ENCODE data around the gene ARHGEF12.

The ARHGEF12 gene

DNA sequence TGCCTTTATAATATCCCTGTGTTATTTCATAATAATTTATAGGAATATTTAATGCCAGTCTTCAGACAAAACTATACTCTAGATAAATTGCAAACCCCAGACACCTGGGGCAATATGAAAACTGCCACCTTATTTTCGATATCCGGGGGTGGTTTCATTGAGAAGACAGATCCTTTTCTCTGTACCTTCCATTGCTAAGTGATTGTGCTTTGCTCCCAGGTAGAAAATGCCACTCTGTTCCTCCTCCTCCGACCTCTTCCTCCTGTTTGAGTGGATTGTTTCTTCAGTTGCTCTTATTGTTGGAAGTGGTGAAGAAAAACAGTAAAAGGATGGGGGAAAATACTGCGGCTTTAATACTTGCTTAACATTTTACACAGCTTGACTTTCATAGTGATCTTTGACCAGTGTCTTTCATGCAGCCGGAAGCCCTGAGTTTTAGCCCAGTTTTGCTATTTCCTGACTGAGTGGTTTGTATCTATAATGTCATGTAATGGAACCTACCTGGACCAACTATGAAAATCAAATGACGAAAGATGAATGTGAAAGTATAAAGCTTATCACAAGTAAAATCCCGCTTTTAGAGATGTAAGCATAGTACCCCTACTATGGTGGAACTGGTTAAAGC is 169.7 kb downstream of the ARHGEF12 start:
- DNase-seq: no peak

DNA sequence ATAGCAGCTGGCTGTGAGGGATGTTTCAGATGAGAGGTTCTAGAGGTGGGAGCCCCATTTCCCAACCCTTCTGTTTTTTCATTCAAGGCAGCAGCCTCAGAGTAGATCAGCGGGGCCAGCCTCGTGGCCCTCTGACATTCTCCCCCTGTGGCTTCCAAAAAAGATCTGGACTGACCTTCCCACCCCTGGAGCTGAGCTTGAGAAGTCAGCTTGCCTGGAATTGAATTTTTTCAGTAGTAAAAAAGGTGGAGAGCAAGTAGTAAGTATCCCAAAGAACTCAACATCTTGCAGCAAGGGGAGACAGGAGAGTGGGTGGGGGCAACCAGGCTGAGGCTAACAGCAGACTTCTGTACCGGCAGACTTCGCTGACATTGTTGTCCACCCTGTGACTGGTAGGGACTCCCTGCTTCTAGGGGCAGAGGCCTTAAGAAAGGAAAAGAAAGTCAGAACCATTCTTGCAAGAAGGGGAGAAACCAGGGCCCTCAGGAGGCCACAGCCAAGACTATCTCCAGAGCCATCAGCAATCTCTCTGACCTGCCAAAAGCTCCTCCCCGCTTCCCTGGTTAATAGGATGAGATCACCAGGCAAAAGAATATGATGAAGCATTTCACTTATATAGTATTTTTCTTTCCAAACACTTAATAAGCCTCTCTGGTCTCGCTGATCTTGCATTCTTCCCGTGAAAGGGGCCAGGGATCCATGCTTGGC is 173.3 kb downstream of the ARHGEF12 start:
- no peak for DNase-seq

- no peak for DNase-seq
Observed at GRCh38 chr11:120510406-120511115, 174.3 kb downstream of the ARHGEF12 start.

GRCh38 chr11:120511116-120511819 is 175.1 kb downstream of the ARHGEF12 start, which contains the start of gene GRIK4:
GRIK4 (plus strand) TSS chr11:120511748; CDS start chr11:120660319, 148,571 bp downstream.
- peak; percentile 54 for DNase-seq

- DNase-seq: no peak
Observed at GRCh38 chr11:120511820-120512738, 175.9 kb downstream of the ARHGEF12 start.

DNA sequence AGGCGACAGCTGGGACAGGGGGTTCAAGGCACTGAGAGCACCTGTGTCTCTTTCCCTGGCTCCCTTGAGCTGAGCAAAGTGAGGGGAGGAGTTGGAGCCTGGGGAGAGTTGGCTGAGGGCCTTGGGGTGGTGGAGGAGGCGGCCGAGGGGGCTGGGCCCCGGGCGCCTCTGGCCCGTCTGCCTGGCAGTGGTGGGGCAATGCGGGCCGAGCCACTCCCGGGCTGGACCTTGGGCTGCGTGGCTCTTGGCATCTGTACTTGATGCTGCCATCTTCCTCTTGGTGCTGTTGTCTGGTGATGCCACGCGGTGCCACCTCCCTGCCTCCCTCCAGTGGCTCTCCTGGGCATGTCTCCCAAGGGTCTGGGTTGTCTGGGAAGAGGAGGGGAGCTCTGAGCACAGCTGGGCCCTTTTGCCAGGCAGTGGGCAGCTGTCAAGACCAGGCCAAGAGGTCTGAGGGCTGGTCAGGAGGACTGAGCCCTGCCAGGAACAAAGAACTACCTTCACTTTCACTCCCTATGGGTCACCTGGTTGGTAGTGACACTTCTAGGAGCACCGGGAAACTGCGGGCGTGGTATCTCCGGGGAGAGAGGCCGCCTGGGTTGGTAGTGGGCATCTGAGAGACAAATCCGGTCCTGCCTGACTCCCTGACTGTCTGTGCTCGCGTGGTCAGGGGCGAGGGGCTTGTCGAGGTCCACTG is 176.7 kb downstream of the ARHGEF12 start:
- DNase-seq: no peak

DNA sequence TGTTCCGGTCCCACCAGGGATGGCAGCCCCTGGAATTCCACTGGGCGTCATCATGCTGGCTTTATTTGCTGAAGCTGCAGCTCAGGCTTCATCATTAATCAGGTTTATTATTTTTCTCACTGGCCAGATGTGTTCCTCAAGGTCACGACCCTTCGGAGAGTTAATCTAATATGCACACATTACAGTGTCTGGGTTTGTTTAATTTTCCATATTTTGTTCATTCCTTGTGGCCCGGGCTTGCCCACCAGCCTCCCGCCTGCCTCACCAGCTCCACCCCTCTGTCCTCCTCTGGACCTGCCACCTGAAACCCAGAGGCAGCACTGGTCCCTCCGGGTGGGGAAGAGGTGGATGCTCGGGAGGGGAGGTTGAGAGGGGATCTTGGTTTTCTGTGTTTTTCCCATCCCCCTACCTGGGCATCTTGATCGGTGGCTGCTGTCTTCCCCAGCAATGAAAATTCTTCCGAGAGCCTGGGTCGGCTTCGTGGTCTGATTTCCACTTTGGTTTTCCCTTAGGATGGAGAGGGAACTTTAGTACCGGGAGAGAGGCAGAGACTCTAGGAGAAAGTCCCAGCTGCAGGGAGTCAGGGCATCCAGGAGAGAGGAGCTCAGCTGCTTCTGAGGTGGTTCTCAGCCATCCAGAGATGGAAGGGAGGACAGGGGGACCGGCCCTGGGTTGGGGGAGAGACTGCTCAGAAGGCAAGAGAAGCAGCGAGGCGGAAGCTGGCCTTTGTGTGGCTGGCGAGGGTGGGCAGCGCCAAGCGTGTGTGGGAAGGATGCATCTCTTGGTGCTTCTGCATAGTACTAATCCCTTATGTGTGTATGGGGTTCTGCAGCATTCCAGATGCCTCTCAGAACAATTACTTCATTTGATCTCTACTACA is 177.5 kb downstream of the ARHGEF12 start:
- DNase-seq: no peak

DNA sequence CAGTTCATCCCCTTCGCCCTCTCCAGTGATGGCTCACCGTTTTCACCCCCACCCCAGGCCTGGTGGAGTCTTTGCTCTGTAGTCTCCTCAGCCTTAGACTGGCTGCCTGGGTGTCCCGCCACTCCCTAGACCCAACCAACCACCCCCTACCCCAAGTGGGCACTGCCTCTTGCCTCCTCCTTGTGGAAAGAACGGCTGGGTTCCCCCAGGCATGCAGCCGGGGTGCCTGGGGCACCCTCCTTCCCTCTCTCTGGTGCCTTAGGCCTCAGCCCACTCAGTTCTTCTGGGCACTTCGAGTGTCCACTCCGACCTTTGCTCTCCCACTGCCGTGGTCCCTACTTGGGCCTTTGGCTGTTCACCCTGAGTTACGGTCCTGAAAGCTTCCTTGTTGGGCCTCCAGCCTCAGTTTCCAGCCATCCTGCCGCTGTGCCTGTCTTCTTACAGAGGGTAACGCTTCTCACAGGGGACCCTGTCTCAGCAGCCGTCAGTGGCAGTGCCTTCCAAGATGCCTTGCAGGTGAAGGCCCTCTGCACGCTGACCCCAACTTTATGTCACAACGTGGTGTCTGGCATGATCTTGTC is 178.4 kb downstream of the ARHGEF12 start:
- no peak for DNase-seq

GRCh38 chr11:120515186-120515723 is 179.0 kb downstream of the ARHGEF12 start:
- no peak for DNase-seq

DNA sequence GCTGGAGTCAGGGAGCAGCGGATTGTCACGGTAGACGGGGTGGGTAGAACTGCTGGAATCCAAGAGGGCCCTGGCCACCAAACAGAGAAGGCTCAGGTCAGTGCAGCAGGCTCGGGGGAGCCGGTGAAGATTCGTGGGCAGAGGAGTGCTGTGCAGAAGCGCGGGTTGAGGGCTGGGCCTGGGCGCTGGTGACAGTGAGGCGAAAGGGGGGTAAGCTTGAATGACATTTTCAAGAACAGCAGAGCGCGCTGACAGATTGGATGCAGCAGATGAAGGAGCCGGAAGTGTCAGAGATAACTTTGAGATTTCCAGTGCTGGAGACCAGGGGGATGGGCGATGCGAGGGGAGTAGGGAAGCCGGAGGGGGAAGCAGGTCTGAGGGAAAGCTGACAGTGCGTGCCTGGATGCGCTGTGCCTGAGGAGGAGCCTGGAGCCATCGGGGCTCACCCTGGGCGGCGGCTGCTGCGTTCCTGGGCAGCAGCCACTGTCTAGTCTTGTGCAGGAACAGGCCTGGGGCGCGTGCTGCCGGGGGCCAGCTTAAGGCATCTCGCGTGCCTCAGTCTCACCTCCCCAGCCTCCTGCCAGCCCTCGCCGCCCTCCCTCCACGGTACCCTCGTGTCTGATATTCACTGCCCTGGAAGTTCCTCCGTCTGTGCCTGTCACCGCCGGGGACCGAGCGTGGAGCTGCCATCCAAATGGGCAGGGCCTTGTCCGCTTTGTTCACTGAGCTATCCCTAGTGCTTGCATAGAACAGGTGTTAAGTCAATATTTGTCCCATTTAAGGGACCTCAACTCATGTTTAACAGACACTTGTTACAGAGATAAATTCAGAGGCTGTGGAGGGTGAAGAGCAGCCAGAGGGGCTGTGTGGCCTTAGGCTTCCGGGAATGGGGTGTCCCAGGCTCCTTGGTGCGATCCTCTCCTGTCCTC is 180.5 kb downstream of the ARHGEF12 start:
- no peak for DNase-seq

GRCh38 chr11:120517390-120517761 is 181.2 kb downstream of the ARHGEF12 start:
- DNase-seq: no peak

GRCh38 chr11:120517801-120518291 is 181.6 kb downstream of the ARHGEF12 start:
- no peak for DNase-seq

DNA sequence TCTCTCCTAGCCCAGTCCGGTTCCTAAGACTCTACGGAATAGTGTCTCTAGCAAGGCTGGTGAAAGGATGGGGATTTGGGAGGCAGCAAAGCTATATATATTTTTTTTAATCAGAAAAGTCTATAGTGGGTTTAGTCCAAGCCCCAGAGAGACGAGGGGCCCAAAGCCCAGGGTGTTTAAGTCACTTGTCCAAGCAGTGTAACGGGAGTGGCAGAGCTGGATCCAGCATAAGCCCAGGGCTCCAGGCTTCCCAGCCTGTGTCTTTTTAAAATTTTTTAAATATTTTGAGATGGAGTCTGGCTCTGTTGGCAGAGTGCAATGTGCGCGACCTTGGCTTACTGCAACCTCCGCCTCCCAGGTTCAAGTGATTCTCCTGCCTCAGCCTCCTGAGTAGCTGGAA is 182.1 kb downstream of the ARHGEF12 start:
- DNase-seq: no peak

DNA sequence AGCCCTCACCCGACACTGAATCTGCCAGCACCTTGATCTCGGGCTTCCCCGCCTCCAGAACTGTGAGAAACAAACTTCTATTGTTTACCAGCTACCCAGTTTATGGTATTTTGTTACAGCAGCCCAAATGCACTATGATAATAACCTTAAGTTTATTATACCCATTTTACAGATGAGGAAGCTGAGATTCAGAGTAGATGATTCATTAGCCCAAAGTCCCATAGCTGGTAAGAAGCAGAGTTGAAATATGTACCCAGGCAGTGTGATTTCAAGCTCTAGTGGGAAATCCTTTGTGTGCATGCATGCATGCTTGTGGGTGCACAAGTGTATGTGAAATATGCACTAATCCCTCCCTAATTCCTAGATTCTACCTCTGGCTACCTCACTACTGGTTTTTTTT is 183.3 kb downstream of the ARHGEF12 start:
- DNase-seq: no peak

- DNase-seq: no peak
Observed at GRCh38 chr11:120520091-120520822, 184.0 kb downstream of the ARHGEF12 start.

DNA sequence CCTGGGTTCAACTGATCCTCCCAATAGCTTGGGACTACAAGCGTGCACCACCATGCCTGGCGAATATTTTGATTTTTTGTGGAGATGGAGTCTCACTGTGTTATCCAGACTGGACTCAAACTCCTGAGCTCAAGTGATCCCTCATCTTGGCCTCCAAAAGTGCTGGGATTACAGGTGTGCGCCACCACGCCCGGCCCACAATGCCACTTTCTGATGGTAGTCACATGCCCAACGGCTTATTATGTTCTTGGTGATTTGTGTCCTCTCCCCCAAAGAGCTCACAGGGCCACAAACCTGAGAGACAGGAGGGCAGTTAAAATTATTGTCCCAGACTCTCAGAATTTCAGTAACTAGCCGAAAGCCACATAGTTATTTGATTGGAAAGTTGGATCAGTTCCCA is 185.0 kb downstream of the ARHGEF12 start:
- DNase-seq: no peak

DNA sequence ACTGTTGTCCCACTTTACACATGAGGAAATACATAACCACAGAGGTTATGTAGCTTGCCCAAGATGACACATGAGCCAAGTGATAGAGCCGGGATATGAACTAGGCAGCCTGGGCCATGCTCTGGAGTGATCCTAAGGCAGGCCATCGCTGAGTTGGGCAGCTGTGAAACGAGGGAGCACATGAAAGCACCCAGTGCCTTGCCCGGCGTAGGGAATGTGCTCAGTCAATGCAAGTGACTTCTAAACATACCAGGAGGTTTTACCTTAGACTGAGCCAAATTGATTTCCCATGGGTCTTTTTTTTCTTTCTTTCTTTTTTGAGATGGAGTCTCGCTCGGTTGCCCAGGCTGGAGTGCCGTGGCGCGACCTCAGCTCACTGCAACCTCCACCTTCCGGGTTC is 185.8 kb downstream of the ARHGEF12 start:
- DNase-seq: no peak

GRCh38 chr11:120522736-120523135 is 186.5 kb downstream of the ARHGEF12 start:
- no peak for DNase-seq
